AG20443 (cell line): ENCODE results near the gene NOG.

Experiments
- DNase-seq: peaks from one replicate; pipeline ENCODE4 v3.0.0; 2012; ENCODE audit warnings: low spot score, mixed read lengths

Gene NOG

GRCh38 chr17:56596691-56597494, 3.4 kb downstream of the NOG start:
- DNase-seq = no peak

- peak; percentile 42 for DNase-seq
These were observed 4.0 kb downstream of the NOG start for GRCh38 chr17:56597495-56597990.

GRCh38 chr17:56598466-56598865, 5.0 kb downstream of the NOG start:
- peak; percentile 53 for DNase-seq

- DNase-seq = no peak
These were observed 5.6 kb downstream of the NOG start for GRCh38 chr17:56599088-56599487.

GRCh38 chr17:56599566-56599965, 6.1 kb downstream of the NOG start:
- DNase-seq = no peak

GRCh38 chr17:56600256-56600655, 6.8 kb downstream of the NOG start:
- DNase-seq = no peak

- peak; percentile 27 for DNase-seq
These were observed 8.1 kb downstream of the NOG start for GRCh38 chr17:56601591-56601990.

- DNase-seq = no peak
These were observed 9.0 kb downstream of the NOG start for GRCh38 chr17:56602292-56603130.

GRCh38 chr17:56603486-56604238, 10.2 kb downstream of the NOG start:
- no peak for DNase-seq

- DNase-seq = no peak
These were observed 11.3 kb downstream of the NOG start for GRCh38 chr17:56604691-56605290.

- DNase-seq = no peak
These were observed 15.4 kb downstream of the NOG start for GRCh38 chr17:56608944-56609343.

GRCh38 chr17:56610321-56610720, 16.8 kb downstream of the NOG start:
- no peak for DNase-seq

- DNase-seq = no peak
These were observed 19.6 kb downstream of the NOG start for GRCh38 chr17:56613131-56613530.

GRCh38 chr17:56614522-56614921, 21.0 kb downstream of the NOG start:
- DNase-seq = no peak

- DNase-seq = no peak
These were observed 22.7 kb downstream of the NOG start for GRCh38 chr17:56616239-56616638.

GRCh38 chr17:56623383-56623782, 29.9 kb downstream of the NOG start:
- no peak for DNase-seq

GRCh38 chr17:56624309-56624708, 30.8 kb downstream of the NOG start:
- no peak for DNase-seq

GRCh38 chr17:56624912-56625311, 31.4 kb downstream of the NOG start:
- DNase-seq = no peak

- peak; percentile 82 for DNase-seq
These were observed 36.1 kb downstream of the NOG start for GRCh38 chr17:56629531-56630075.

- DNase-seq = no peak
These were observed 36.7 kb downstream of the NOG start for GRCh38 chr17:56630202-56630601.

GRCh38 chr17:56633681-56634080, 40.2 kb downstream of the NOG start:
- DNase-seq = no peak

- no peak for DNase-seq
These were observed 42.1 kb downstream of the NOG start for GRCh38 chr17:56635641-56636040.
